NCI-H1048 (cell line): ENCODE measurements around the gene BACH2.

Experiments
- DNase-seq: peaks from one replicate; lab custom pipeline; 2025; lab: John Stamatoyannopoulos, UW

BACH2 gene

DNA sequence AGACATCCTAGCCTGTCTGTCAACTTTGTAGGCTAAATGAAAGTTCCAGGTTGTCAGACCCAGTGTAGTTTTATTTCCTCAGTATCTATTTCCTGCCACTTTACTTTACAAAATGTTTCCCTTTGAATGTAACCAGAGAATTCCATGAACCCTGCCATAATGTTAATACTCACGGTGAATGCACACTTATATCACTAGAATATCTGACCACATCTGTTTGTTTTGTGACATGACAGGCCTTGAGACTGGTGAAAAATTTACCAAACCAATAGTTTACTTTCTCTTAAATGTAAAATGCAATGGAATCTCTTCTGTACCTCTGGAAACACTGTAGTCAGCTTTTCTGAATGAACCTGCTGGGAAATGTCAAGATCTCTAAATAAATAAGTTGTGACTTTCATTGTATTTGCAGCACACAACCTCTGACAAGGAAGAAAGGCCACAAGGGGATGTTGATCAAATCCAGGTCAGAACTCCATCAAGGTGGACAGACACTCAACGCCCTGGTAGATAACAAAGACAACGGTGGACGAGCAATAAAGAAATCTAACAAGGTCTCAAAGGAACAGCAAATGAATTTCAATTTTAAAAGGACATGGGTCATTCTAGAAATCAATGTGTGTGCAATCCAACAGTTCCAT lies 59.2 kb downstream of the BACH2 start:
- DNase-seq, result no peak

GRCh38 chr6:90233994-90234393 lies 62.6 kb downstream of the BACH2 start:
- DNase-seq, result no peak

DNA sequence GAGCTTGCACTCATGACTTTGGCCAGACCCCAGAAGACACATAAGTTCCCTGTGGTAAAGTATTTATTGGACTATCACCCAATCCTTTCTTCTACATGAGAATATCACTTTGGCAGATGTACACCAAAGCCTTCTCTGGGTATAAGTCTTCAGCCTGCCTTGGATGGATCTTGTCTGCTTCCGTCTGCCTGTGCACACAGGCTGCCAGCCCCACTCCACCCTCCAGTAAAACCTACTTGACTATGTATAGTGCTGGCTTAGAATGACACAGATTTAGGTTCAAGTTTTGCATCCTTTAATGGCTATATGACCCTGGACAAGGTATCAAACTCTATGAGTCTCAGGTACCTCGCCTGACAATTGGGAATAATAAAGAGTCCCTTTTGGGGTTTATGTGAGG lies 63.4 kb downstream of the BACH2 start:
- DNase-seq, result no peak

- DNase-seq, result no peak
Observed at GRCh38 chr6:90231798-90232197, 64.8 kb downstream of the BACH2 start.

DNA sequence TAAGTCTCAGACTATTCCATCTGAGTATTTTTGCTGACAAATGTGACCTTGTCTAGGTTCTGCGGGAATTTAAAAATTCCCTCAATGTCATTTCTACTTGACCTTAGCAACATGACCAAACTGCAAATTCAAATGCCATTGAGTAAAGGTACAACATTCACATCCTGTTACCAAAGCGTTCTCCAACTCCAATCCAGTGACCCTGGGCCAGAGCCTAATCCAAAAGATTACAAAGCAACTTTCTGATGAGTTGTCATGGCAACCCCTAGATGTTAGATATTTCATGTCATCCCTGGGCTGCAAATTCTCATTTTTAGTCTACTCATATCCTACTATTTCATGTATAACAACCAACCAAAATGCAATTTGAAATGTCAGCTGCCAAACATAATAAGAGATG lies 65.3 kb downstream of the BACH2 start:
- no peak for DNase-seq

DNA sequence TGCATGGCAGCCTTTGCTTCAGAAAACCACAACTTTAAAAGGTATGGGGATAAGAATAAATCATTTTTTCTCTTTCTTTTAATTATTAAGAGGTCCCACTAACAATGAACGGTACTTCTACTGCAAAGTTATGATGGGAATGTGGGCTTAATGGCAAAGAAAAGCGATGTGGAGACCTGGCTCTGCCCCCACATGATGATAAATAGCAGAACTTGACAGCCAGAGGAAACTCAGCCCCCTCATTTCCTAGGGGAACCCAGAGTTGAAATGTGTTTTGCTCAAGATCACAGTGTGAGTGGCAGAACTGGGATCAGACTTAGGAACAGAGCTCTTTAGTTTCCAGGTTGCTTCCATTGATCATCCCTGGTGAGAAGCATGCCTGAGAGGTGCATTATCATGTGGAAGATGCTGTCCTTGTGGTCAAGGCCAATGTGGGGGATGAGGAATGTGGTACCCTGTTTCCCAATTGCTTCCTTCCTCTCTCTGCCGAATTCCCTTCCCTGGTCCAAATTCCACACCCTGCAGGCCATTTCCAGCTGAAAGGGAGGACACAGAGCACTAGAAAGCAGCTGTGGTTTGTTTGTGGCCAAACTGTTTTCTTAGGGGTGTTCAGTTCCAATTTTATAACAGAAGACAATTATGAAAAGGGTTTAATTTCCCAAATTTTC lies 66.0 kb downstream of the BACH2 start:
- no peak for DNase-seq

- no peak for DNase-seq
Observed at GRCh38 chr6:90229331-90230010, 67.2 kb downstream of the BACH2 start.

DNA sequence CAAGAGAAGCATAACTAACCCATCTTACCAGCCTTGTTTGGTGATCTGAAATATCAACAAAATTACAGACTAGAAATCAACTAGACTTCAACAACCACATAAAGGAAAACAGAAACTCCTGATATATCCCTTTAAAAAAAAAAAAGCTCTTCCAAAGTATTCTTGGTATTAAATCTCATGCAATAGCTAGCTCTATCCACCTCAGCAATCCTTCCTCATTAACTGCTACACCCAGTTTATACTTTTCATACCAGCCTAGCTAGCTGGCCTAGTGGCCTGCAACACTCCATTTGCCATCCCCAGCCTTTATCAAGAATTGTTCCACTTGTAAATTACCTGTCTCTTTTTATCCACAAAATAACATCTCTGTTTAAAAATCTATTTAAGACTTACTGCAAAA lies 69.0 kb downstream of the BACH2 start:
- DNase-seq, result no peak

- no peak for DNase-seq
Observed at GRCh38 chr6:90227213-90227612, 69.4 kb downstream of the BACH2 start.

- no peak for DNase-seq
Observed at GRCh38 chr6:90226257-90226656, 70.4 kb downstream of the BACH2 start.

- DNase-seq, result no peak
Observed at GRCh38 chr6:90224196-90224595, 72.4 kb downstream of the BACH2 start.

DNA sequence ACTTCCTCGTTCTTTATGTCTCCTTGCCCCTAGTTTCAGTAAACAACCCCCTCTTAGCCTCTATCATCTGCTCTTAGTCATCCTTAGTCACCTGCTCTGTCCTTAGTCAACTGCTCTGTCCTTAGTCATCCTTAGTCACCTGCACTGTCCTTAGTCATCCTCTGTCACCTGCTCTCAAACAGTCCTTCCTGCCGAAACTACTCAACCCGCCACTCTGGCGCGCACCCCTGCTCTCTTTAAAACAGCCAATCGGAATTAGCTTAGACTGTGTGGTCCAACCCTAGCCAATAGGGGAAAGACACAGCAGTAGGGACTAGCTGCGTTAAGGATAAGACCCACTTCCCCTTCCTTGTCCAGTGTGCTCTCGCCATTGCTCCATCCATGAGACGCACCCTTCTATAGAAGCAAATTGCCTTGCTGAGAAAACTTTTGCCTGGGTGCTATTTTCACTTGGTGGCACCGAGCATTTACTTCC lies 73.9 kb downstream of the BACH2 start:
- DNase-seq, result no peak

DNA sequence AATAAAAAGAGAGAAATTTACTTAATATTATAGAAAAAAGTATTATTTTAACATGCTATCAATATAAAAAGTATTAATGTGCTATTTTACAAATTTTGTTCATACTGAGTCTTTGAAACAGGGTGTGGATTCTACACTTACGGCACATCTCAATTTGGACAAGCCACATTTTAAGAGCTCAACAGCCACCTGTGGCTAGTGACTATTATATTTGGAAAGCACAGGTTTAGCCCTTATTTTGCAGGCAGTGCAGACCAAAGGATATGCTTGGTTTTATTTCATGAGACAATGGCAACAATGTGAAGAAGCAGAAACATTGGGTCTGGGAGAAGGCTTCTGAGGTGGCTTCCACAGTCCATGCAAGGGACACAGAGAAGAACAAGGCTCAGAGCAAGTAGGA lies 74.6 kb downstream of the BACH2 start:
- no peak for DNase-seq

DNA sequence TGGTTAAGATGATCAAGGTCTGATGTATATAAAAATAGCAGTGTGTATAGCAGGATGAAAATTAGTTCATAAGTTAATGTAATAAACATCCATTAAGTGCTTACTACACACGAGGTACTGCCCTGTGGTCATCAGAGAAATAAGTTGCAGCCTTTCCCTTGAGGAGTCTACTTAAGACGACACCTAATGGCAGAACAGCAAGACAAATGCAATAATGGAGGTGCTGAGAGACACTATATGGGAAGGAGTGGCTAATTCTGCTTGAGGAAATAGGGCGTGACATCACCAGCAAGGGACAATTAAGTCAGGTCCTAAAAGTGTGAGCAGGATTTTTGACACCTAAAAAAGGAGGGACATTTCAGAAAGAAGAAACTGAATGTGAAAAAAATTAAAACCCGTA lies 75.2 kb downstream of the BACH2 start:
- no peak for DNase-seq

DNA sequence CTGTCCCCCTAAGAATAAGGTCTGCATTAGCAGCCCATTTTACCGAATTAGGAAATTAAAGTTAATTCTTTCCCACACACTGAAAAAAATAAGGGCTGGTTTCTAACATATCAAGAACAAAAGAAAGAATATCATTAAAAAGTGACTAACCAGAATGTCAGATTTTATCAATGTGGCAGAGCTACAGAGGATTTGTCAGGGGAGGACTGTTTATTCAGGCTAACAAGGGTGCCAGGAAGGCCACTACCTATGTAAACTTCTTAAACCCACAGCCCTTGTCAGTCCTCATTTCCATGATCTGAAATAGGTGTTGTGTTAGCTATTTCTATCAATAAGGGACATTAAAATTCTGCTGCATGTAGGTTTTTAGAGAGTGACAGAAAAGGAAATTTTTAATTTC lies 76.4 kb downstream of the BACH2 start:
- no peak for DNase-seq

GRCh38 chr6:90219209-90219985 lies 77.2 kb downstream of the BACH2 start:
- DNase-seq, result no peak

- DNase-seq, result no peak
Observed at GRCh38 chr6:90218959-90219208, 77.8 kb downstream of the BACH2 start.

DNA sequence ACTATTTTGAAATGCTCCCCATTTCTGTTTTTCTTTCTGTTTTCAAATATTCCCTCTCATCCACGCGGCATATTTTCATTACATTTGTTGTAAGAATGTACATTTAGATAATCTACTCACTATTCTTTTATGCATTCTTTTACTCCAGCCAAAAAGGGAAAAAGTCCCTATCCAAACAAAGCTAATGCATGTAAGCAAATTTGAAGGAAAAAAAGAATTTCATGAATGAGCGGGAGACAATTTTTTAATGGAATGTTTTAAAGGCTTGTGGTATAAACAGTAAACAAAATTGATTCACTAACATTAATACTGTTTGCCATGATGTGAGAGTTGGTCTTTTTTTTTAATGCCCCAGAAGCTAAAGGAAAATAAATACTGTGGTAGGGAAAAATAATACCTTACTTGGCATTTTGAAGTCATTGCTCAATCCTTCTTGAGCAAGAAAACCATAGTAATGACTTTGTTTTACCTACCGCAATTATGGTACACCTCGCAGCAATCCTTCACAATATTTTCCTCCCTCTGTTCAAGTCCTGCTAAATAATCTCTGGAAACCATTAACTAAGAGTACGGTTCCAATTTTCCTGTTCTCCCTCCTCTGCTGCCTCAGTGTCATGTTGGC lies 79.0 kb downstream of the BACH2 start:
- no peak for DNase-seq

- no peak for DNase-seq
Observed at GRCh38 chr6:90216072-90216977, 80.3 kb downstream of the BACH2 start.

DNA sequence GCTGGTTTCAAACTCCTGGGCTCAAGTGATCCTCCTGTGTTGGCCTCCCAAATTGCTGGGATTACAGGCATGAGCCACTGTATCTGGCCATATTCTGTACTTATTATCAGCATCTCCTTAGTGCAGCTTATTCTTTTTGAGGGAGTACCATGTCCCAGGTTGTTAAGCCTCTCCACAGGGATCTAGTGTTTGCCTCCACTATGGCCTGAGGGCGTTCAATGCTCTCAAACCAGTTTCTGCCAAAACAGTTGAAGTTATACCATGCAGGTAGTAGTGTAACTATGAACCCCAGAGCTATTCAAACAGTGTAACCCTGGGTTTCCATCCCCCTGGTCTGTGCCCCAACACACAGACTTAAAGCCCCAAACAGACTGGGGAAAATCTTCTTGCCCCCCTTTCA lies 81.7 kb downstream of the BACH2 start:
- DNase-seq, result no peak

DNA sequence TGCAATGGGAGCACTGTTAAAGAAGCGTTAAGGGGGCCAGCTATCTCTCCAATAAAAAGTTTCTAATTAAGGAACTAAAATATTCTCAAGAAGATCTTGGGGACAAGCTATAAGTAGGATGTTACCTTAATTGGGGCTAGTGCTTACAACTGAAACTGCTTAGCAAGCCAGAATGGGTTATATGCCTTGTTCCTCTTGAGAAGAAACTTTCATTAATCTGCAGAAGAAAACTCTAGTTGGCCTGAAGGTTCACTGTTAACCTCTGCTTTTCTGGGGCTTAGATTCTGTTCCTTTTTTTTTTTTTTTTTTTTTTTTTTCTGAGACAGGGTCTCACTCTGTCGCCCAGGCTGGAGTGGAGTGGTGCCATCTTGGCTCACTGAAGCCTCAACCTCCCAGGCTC lies 82.2 kb downstream of the BACH2 start:
- no peak for DNase-seq
